HG03280 (cell line): ENCODE data around the gene ZBTB42.

Source experiments
- ATAC-seq: cut with Tn5 transposase; IDR thresholded peaks from one replicate; pipeline ENCODE4 v1.9.1; 2021; ENCODE audit warnings: mild to moderate bottlenecking, moderate library complexity; ENCODE audit not compliant: unreplicated experiment

The ZBTB42 gene

GRCh38 chr14:104794631-104794992, 6.3 kb upstream of the ZBTB42 start:
- ATAC-seq = no peak

- ATAC-seq = peak; percentile 36
Observed at GRCh38 chr14:104794993-104795780, 5.7 kb upstream of the ZBTB42 start, which contains the start of gene AKT1. AKT1 (minus strand) TSS chr14:104795748; CDS start chr14:104792643, 3,105 bp downstream.

GRCh38 chr14:104795781-104796686, 4.9 kb upstream of the ZBTB42 start:
- peak; percentile 45 for ATAC-seq

- no peak for ATAC-seq
Observed at GRCh38 chr14:104796687-104797081, 4.2 kb upstream of the ZBTB42 start.

- ATAC-seq = no peak
Observed at GRCh38 chr14:104797115-104798044, 3.5 kb upstream of the ZBTB42 start.

GRCh38 chr14:104798300-104799243, 2.3 kb upstream of the ZBTB42 start:
- no peak for ATAC-seq

GRCh38 chr14:104799244-104800014, 1.5 kb upstream of the ZBTB42 start:
- no peak for ATAC-seq

GRCh38 chr14:104800015-104800770, 708 bp upstream of the ZBTB42 start:
- peak; percentile 48 for ATAC-seq

- no peak for ATAC-seq
Observed at GRCh38 chr14:104801520-104802393, 856 bp downstream of the ZBTB42 start.

GRCh38 chr14:104802394-104803184, 1.7 kb downstream of the ZBTB42 start:
- no peak for ATAC-seq

- ATAC-seq = no peak
Observed at GRCh38 chr14:104803280-104803911, 2.5 kb downstream of the ZBTB42 start.

- no peak for ATAC-seq
Observed at GRCh38 chr14:104803912-104804410, 3.1 kb downstream of the ZBTB42 start.

- no peak for ATAC-seq
Observed at GRCh38 chr14:104804481-104805325, 3.8 kb downstream of the ZBTB42 start.

- ATAC-seq = no peak
Observed at GRCh38 chr14:104805326-104805678, 4.4 kb downstream of the ZBTB42 start.
